HG03457 (cell line): ENCODE results near the gene CDH2.

Experiments
- ATAC-seq: cut with Tn5 transposase; IDR thresholded peaks from one replicate; pipeline ENCODE4 v1.9.1; 2021; ENCODE audit warnings: moderate number of reproducible peaks; ENCODE audit not compliant: unreplicated experiment

CDH2 gene

GRCh38 chr18:28128659-28128980, 48.3 kb downstream of the CDH2 start:
- ATAC-seq, result no peak

GRCh38 chr18:28127763-28128658, 48.9 kb downstream of the CDH2 start:
- no peak for ATAC-seq

- ATAC-seq, result no peak
Measured at GRCh38 chr18:28127228-28127627, 49.7 kb downstream of the CDH2 start.

GRCh38 chr18:28126768-28127167, 50.2 kb downstream of the CDH2 start:
- no peak for ATAC-seq

GRCh38 chr18:28125051-28125450, 51.9 kb downstream of the CDH2 start:
- no peak for ATAC-seq

GRCh38 chr18:28124131-28125029, 52.5 kb downstream of the CDH2 start:
- no peak for ATAC-seq

GRCh38 chr18:28123401-28124030, 53.4 kb downstream of the CDH2 start:
- no peak for ATAC-seq

GRCh38 chr18:28120828-28121515, 56.0 kb downstream of the CDH2 start:
- no peak for ATAC-seq

- no peak for ATAC-seq
Measured at GRCh38 chr18:28116461-28116860, 60.5 kb downstream of the CDH2 start.

GRCh38 chr18:28115149-28115550, 61.8 kb downstream of the CDH2 start:
- ATAC-seq, result no peak

- no peak for ATAC-seq
Measured at GRCh38 chr18:28114472-28114871, 62.5 kb downstream of the CDH2 start.

GRCh38 chr18:28113271-28114029, 63.5 kb downstream of the CDH2 start:
- ATAC-seq, result no peak

GRCh38 chr18:28112056-28112470, 64.9 kb downstream of the CDH2 start:
- ATAC-seq, result no peak

- ATAC-seq, result no peak
Measured at GRCh38 chr18:28110924-28111323, 66.0 kb downstream of the CDH2 start.

- ATAC-seq, result no peak
Measured at GRCh38 chr18:28109781-28110560, 67.0 kb downstream of the CDH2 start.

GRCh38 chr18:28108814-28109213, 68.1 kb downstream of the CDH2 start:
- ATAC-seq, result no peak

GRCh38 chr18:28108254-28108653, 68.7 kb downstream of the CDH2 start:
- no peak for ATAC-seq

GRCh38 chr18:28099237-28099636, 77.7 kb downstream of the CDH2 start:
- ATAC-seq, result no peak

- ATAC-seq, result no peak
Measured at GRCh38 chr18:28095631-28096030, 81.3 kb downstream of the CDH2 start.
